Measurements from ENCODE around the gene USPL1.
A peak's percentile ranks its signal among the peaks of the same experiment; 100 is the strongest.

Gene USPL1

DNA sequence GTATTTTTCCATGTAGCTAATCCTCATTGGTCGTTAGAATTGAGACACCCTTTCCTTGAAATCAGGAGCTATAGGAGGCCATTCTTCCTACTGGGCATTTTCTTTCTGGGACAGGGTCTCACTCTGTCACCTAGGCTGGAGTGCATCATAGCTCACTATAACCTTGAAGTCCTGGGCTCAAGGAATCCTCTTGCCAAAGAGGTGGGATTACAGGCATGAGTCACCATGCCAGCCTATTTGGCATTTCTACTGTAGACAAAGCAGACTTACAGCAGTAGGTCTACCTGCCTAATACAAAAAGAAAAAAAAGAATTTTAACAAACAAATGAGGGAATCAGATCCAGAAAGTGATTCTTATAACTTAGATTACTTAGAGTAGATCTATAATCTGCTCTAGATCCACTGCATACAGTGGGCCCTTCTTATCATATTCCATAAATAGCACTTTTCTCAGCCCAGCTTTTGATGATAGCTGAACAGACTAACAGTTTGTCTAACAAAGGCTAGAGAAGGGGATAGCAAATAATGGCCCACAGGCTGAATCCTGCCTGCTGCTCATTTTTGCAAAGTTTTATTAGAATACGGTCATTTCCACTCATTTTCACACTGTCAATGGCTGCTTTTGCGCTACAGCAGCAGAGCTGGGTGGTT is 36.7 kb upstream of the USPL1 start:
- TF ChIP-seq, protein P1, sequence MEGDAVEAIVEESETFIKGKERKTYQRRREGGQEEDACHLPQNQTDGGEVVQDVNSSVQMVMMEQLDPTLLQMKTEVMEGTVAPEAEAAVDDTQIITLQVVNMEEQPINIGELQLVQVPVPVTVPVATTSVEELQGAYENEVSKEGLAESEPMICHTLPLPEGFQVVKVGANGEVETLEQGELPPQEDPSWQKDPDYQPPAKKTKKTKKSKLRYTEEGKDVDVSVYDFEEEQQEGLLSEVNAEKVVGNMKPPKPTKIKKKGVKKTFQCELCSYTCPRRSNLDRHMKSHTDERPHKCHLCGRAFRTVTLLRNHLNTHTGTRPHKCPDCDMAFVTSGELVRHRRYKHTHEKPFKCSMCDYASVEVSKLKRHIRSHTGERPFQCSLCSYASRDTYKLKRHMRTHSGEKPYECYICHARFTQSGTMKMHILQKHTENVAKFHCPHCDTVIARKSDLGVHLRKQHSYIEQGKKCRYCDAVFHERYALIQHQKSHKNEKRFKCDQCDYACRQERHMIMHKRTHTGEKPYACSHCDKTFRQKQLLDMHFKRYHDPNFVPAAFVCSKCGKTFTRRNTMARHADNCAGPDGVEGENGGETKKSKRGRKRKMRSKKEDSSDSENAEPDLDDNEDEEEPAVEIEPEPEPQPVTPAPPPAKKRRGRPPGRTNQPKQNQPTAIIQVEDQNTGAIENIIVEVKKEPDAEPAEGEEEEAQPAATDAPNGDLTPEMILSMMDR (IDR thresholded peaks at IDR 0.05; ENCODE audit: borderline replicate concordance, insufficient read depth, low read depth, low read length), result no peak
- no peak overlapping the region for H3K4me3 ChIP-seq (ENCODE audit: low read depth, low read length)

DNA sequence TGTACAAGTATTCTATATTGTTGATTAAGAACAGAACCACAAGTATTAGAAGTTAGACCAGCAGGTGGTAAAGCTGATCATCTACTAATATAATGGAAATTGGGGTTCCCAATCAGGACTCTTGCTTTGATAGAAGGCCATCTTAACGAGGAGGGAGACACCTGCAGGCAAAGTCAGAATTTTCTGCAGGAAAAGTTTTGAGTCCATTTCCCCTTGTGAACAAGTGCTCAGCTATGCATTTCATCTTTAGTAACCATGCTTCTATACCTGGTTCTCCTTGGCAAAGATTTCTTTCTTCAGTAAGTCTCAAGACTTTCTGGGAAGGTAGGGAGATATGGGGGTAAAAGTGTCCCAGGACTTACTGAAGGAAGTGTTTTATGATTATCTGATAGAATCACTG is 36.1 kb upstream of the USPL1 start:
- TF ChIP-seq, protein P1 (IDR thresholded peaks at IDR 0.05; ENCODE audit: borderline replicate concordance, insufficient read depth, low read depth, low read length), result peak; percentile 33; the same call in 1 of the 2 replicates
- no peak overlapping the region for H3K4me3 ChIP-seq (ENCODE audit: low read depth, low read length)

DNA sequence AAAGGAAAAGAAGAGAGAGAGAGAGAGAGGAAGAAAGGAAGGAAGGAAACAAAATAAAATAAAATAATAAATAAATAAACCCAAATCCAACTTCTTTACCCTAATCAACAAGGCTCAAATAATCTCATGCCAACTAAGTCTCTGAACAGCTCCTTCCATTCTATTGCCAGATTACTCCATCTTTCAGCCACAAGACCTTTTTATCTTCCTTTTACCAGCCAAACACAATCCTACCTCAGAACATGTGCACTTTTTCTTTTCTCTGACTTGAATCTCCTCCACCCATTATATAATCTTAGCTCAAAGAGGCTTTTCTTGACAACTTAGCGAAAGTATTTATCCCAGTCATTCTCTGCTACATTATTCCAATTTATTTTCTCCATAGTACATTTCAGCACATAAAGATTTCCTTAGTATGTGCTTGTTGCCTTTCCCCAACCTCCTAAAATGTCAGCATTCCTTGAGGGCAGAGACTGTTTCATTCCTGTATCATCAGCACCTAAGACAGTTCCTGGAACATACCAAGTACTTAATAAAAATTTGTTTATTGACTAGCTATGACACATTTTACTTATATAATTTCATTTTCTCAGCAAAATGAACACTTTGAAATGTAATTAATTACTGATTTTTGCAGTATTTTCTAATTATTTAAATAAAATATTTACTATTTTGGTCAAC is 33.5 kb upstream of the USPL1 start:
- TF ChIP-seq, protein P1 (IDR thresholded peaks at IDR 0.05; ENCODE audit: borderline replicate concordance, insufficient read depth, low read depth, low read length), result no peak
- H3K4me3 ChIP-seq (ENCODE audit: low read depth, low read length), result no peak overlapping the region

DNA sequence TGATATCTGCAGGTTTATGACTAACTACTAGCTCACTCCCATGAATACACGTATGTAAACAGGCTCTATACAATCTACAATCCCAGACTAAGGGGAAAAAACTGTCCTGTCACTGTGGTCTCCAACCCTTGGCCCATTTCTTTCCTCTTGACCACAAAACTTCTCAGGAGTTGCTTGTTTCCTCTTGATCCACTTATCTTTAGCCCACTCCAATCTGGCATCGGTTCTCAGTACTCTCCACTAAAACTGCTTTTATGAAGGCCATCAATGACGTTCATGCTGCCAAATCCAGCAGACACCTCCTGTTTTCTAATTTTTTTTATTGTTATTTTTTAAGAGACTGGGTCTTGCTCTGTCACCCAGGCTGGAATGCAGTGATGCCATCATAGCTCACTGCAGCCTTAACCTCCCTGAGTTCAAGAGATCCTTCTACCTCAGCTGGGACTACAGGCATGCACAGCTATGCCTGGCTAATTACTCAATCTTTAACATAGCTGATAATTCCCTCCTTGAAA is 31.9 kb upstream of the USPL1 start:
- TF ChIP-seq, protein P1 (IDR thresholded peaks at IDR 0.05; ENCODE audit: borderline replicate concordance, insufficient read depth, low read depth, low read length), result no peak
- no peak overlapping the region for H3K4me3 ChIP-seq (ENCODE audit: low read depth, low read length)

DNA sequence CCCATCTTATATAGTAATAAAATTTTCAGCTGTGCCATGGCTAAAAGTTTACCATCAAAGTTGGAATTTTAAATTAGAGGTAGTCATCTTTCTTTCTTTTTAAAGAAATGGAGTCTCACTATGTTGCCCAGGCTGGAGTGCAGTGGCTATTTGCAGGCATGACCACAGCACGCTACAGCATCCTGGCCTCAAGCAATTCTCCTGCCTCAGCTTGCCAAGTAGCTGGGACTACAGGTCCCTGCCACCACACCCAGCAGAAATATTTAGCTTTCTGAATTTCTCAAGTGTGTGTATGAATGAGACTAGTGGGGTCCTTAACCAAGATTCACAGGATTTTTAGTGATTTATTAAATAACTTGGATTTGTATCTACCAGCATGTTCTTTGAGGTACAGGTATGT is 30.5 kb upstream of the USPL1 start:
- TF ChIP-seq, protein P1 (IDR thresholded peaks at IDR 0.05; ENCODE audit: borderline replicate concordance, insufficient read depth, low read depth, low read length), result no peak
- H3K4me3 ChIP-seq (ENCODE audit: low read depth, low read length), result no peak overlapping the region

DNA sequence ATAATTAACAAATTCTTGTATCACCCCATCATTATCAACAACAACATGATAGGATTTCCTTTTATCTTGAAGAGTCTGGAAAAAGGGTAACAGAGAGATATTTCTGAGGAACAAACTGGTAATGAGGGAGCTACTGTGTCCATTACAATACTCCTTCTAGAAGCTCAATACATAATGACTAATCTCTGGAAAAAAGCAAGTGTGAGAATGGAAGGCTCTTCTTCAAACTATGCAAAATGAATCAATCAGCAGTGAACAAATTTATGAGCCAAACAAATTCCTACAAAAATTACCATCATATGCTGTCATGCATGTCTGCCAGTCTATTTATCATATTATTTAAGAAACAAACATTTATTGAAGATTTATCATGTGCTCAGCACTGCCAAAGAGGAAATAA is 30.0 kb upstream of the USPL1 start:
- TF ChIP-seq, protein P1 (IDR thresholded peaks at IDR 0.05; ENCODE audit: borderline replicate concordance, insufficient read depth, low read depth, low read length), result no peak
- no peak overlapping the region for H3K4me3 ChIP-seq (ENCODE audit: low read depth, low read length)

DNA sequence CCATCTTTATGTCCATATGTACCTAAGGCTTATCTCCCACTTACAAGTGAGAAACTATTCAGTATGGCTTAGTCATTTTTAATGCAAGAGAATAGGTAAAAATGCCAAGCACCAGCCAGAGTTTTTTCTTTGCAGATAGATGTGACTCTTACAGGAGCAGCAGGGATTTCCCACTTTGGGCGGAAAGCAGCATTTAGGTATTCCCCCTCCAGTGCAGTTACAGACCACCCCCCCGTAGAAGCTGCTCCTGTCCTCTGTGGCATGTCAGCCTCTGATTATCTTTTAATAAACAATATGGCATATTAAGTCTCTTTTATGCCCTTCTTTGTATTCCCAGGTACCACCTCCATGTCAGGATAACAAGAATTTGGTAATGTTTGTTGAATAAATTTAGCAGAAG is 24.7 kb upstream of the USPL1 start:
- TF ChIP-seq, protein P1 (IDR thresholded peaks at IDR 0.05; ENCODE audit: borderline replicate concordance, insufficient read depth, low read depth, low read length), result no peak
- no peak overlapping the region for H3K4me3 ChIP-seq (ENCODE audit: low read depth, low read length)
